Measurements from ENCODE around the gene CNGB1. TPM values are rescaled to one million over a fixed set of nuclear protein-coding genes. Genes with fewer than 3 reads are reported as not detected.
A peak's percentile ranks its signal among the peaks of the same experiment; 100 is the strongest.

The CNGB1 gene
- polyA plus RNA-seq, 1 of the 3 experiments (the other 2 are of a cell fraction): 0.05 TPM

DNA sequence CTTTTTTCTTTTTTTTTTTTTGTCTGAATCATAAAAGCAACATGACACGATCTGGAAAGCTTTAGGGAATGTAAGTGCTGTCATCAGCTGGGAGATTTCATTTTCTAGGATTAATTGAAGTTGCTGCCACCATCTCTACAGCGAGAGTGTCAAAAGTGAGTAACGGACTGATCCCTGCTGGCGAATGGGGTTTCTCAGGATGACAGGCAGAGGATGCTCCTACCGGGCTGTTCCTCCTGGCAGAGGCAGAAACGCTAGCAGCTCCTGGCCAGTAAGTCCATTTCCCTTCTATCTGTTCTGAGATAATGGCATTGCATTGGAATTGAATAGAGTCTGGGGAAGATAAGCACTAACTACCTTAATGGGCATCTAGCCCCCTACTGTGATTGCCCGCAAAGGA is 88.1 kb downstream of the CNGB1 start:
- no peaks in the 10 kb centered on the region for H3K9me3 ChIP-seq
- H3K79me2 ChIP-seq (ENCODE audit: insufficient read depth): no peaks in the 10 kb centered on the region
- DNase-seq: peak; percentile 90
- WGBS (ENCODE audit: low lambda C conversion rate): 8% methylated on average over 7 of the region's 7 CpGs
- peak overlapping the region; percentile 51 for H3K4me2 ChIP-seq
- H4K20me1 ChIP-seq (ENCODE audit: insufficient read depth): no peaks in the 10 kb centered on the region
- peaks cover 0 to 12% of the 10 kb centered on the region in 2 experiments; a peak in 2 of 4 replicates for H3K4me1 ChIP-seq (ENCODE audit: control insufficient read depth in 1 of 2, insufficient read depth in 2 of 2, low read depth in 1 of 2, low read length in 1 of 2)
- no peak overlapping the region for H2AFZ ChIP-seq (ENCODE audit: low read depth)
- no peak overlapping the region for H3K27ac ChIP-seq (ENCODE audit: low read depth in 2 of 2, low read length in 1 of 2)
- TF ChIP-seq TCF12 (IDR thresholded peaks at IDR 0.05): peak; percentile 72
- peak; percentile 48; the same call in 1 of the 2 replicates for TF ChIP-seq MXI1 (IDR thresholded peaks at IDR 0.05; ENCODE audit: low read depth, low read length)
- no peak for TF ChIP-seq TEAD4 (IDR thresholded peaks at IDR 0.05; ENCODE audit: borderline replicate concordance, insufficient read depth)
- TF ChIP-seq RCOR1 (IDR thresholded peaks at IDR 0.05; ENCODE audit: low read length): peak; percentile 95
- peak; percentile 13; the same call in 1 of the 2 replicates for TF ChIP-seq FOSL2 (IDR thresholded peaks at IDR 0.05; ENCODE audit: borderline replicate concordance, low read depth)
- TF ChIP-seq EP300 (IDR thresholded peaks at IDR 0.05; ENCODE audit: borderline replicate concordance in 1 of 2, low read depth in 1 of 2, low read length in 1 of 2): peak in 1 of 2 experiments; percentile 64; a peak in 2 of 4 replicates
- TF ChIP-seq ELF1 (IDR thresholded peaks at IDR 0.05): no peak
- peak; percentile 57 for TF ChIP-seq CHD2 (IDR thresholded peaks at IDR 0.05; ENCODE audit: low read length, partially characterized antibody)
- peak; percentile 92 for TF ChIP-seq GATA2 (CRISPR knock-in tag; IDR thresholded peaks at IDR 0.05)
- TF ChIP-seq PBX3 (IDR thresholded peaks at IDR 0.05): peak; percentile 76
- TF ChIP-seq FOXJ3 (CRISPR knock-in tag; IDR thresholded peaks at IDR 0.05): peak; percentile 45; the same call in 1 of the 2 replicates
- TF ChIP-seq RAD21 (IDR thresholded peaks at IDR 0.05; ENCODE audit: low read length): peak; percentile 23; the same call in 1 of the 2 replicates
- no peak for TF ChIP-seq SIN3A (IDR thresholded peaks at IDR 0.05; ENCODE audit: borderline replicate concordance, low read depth, low read length)
- TF ChIP-seq GABPA (IDR thresholded peaks at IDR 0.05; ENCODE audit: low read depth): no peak
- no peaks in the 10 kb centered on the region for H3K36me3 ChIP-seq (replicated peaks in 1 of 2; ENCODE audit: control insufficient read depth in 1 of 2, insufficient read depth in 2 of 2, low read length in 1 of 2)
- peaks cover 5% of the 10 kb centered on the region; the same call in 1 of the 2 replicates for H3K27me3 ChIP-seq (ENCODE audit: insufficient read depth)
- H3K9ac ChIP-seq: no peak overlapping the region
- ChIA-PET CTCF (interaction anchor here (1.0 to 5.0 kb wide), 6 partner anchors 17 to 307 kb away, joined by 3 to 26 read pairs (median 10); partner anchors contain the start of gene ZNF319), POLR2A (no interaction called here)
- H3K4me3 ChIP-seq (ENCODE audit: low read depth in 2 of 2, low read length in 1 of 2): no peak overlapping the region
- H3K9me2 ChIP-seq: no peaks in the 10 kb centered on the region
- H3F3A ChIP-seq (replicated peaks; ENCODE audit: insufficient read depth): no peaks in the 10 kb centered on the region

GRCh38 chr16:57882206-57882605 is 88.7 kb downstream of the CNGB1 start:
- peaks cover 5% of the 10 kb centered on the region; the same call in 1 of the 2 replicates for H3K27me3 ChIP-seq (ENCODE audit: insufficient read depth)
- H3K36me3 ChIP-seq (replicated peaks in 1 of 2; ENCODE audit: control insufficient read depth in 1 of 2, insufficient read depth in 2 of 2, low read length in 1 of 2): no peaks in the 10 kb centered on the region
- DNase-seq: no peak
- WGBS (ENCODE audit: low lambda C conversion rate): 77% methylated on average over 2 of the region's 2 CpGs
- no peaks in the 10 kb centered on the region for H4K20me1 ChIP-seq (ENCODE audit: insufficient read depth)
- no peaks in the 10 kb centered on the region for H3K9me2 ChIP-seq
- no peaks in the 10 kb centered on the region for H3K9me3 ChIP-seq
- ChIA-PET CTCF (interaction anchor here (1.0 to 5.0 kb wide), 6 partner anchors 17 to 306 kb away, joined by 3 to 26 read pairs (median 10); partner anchors contain the start of gene ZNF319), POLR2A (no interaction called here)
- H3K27ac ChIP-seq (ENCODE audit: low read depth in 2 of 2, low read length in 1 of 2): no peak overlapping the region
- no peak overlapping the region for H3K9ac ChIP-seq
- H2AFZ ChIP-seq (ENCODE audit: low read depth): no peak overlapping the region
- no peak overlapping the region for H3K4me3 ChIP-seq (ENCODE audit: low read depth in 2 of 2, low read length in 1 of 2)
- no peaks in the 10 kb centered on the region for H3F3A ChIP-seq (replicated peaks; ENCODE audit: insufficient read depth)
- no peaks in the 10 kb centered on the region for H3K79me2 ChIP-seq (ENCODE audit: insufficient read depth)
- peak overlapping the region; percentile 51; the same call in 1 of the 2 replicates for H3K4me2 ChIP-seq
- H3K4me1 ChIP-seq (ENCODE audit: control insufficient read depth in 1 of 2, insufficient read depth in 2 of 2, low read depth in 1 of 2, low read length in 1 of 2): peaks cover 0 to 12% of the 10 kb centered on the region in 2 experiments; a peak in 2 of 4 replicates
- TF ChIP-seq TEAD4 (IDR thresholded peaks at IDR 0.05; ENCODE audit: borderline replicate concordance, insufficient read depth) (no peak), MXI1 (IDR thresholded peaks at IDR 0.05; ENCODE audit: low read depth, low read length) (no peak), YY1 (IDR thresholded peaks at IDR 0.05; ENCODE audit: low read depth) (no peak), SIN3A (IDR thresholded peaks at IDR 0.05; ENCODE audit: borderline replicate concordance, low read depth, low read length) (no peak), EZH2phosphoT487 (IDR thresholded peaks at IDR 0.05; ENCODE audit: borderline replicate concordance, low read depth) (no peak), TAF1 (IDR thresholded peaks at IDR 0.05; ENCODE audit: borderline replicate concordance, low read depth, low read length) (no peak), CTCF (IDR thresholded peaks at IDR 0.05) (no peak), CHD2 (IDR thresholded peaks at IDR 0.05; ENCODE audit: low read length, partially characterized antibody) (no peak), MAX (IDR thresholded peaks at IDR 0.05; ENCODE audit: low read depth) (no peak), EP300 (IDR thresholded peaks at IDR 0.05; ENCODE audit: borderline replicate concordance in 1 of 2, low read depth in 1 of 2, low read length in 1 of 2) (no peak), MEF2A (IDR thresholded peaks at IDR 0.05; ENCODE audit: borderline replicate concordance, low read depth) (no peak), FOXM1 (IDR thresholded peaks at IDR 0.05; ENCODE audit: low read depth) (no peak), RXRA (IDR thresholded peaks at IDR 0.05; ENCODE audit: borderline replicate concordance, low read depth) (no peak)
- TF ChIP-seq, protein P1, sequence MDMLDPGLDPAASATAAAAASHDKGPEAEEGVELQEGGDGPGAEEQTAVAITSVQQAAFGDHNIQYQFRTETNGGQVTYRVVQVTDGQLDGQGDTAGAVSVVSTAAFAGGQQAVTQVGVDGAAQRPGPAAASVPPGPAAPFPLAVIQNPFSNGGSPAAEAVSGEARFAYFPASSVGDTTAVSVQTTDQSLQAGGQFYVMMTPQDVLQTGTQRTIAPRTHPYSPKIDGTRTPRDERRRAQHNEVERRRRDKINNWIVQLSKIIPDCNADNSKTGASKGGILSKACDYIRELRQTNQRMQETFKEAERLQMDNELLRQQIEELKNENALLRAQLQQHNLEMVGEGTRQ (IDR thresholded peaks at IDR 0.05; ENCODE audit: borderline replicate concordance, low read depth, low read length): no peak

All from SK-N-SH (cell line).